ENCODE measurements around the gene OR3A1. TPM values are rescaled to one million over a fixed set of nuclear protein-coding genes. Genes with fewer than 3 reads are reported as not detected.
"Not testable (repeated sequence)": the region's sequence is repeated elsewhere in the genome, so short reads cannot be mapped to it uniquely, and the experiment has no call there.

OR3A1 gene
- total RNA-seq, 1 donor = 0.36 TPM

DNA sequence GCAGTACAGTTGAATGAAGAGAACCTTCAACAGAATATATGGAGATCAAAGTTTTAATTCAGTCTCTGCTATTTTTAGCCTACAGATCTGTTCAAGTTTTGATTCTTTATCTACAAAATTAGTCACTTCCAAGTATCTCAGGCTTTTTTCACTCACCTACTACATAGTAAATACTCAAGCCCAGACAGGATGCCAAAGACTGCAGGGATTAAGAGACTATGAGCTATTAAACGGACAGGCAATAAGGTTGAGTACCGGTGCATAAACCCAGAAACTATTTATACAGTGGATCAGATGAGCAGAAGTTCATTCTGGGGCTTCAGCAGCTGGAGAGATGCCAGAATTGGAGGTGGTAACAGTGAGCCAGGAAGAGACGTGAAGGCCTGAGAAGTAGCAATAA is 18.7 kb upstream of the OR3A1 start:
- TF ChIP-seq, protein P1, sequence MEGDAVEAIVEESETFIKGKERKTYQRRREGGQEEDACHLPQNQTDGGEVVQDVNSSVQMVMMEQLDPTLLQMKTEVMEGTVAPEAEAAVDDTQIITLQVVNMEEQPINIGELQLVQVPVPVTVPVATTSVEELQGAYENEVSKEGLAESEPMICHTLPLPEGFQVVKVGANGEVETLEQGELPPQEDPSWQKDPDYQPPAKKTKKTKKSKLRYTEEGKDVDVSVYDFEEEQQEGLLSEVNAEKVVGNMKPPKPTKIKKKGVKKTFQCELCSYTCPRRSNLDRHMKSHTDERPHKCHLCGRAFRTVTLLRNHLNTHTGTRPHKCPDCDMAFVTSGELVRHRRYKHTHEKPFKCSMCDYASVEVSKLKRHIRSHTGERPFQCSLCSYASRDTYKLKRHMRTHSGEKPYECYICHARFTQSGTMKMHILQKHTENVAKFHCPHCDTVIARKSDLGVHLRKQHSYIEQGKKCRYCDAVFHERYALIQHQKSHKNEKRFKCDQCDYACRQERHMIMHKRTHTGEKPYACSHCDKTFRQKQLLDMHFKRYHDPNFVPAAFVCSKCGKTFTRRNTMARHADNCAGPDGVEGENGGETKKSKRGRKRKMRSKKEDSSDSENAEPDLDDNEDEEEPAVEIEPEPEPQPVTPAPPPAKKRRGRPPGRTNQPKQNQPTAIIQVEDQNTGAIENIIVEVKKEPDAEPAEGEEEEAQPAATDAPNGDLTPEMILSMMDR (IDR thresholded peaks at IDR 0.05; ENCODE audit: extremely low read depth, low read depth, low read length) = no peak
- Histone ChIP-seq H3K79me2 (ENCODE audit: insufficient read depth, low read length) (no peaks in the 10 kb centered on the region), H3K4me1 (ENCODE audit: insufficient read depth, low read length) (no peaks in the 10 kb centered on the region), H3K4me2 (ENCODE audit: insufficient read depth, low read length) (no peak overlapping the region), H2AFZ (ENCODE audit: low read length) (no peak overlapping the region), H3K36me3 (ENCODE audit: insufficient read depth, low read length) (no peaks in the 10 kb centered on the region), H3K27me3 (ENCODE audit: insufficient read depth, low read length) (no peaks in the 10 kb centered on the region), H3K9me3 (ENCODE audit: low read depth, low read length) (no peaks in the 10 kb centered on the region), H4K20me1 (ENCODE audit: insufficient read depth, low read length) (no peaks in the 10 kb centered on the region), H3K27ac (ENCODE audit: low read depth, low read length) (no peak overlapping the region), H3K4me3 (ENCODE audit: insufficient read depth, low read length) (no peak overlapping the region)
- no peak for DNase-seq (ENCODE audit: insufficient read length, low spot score, missing footprints)

DNA sequence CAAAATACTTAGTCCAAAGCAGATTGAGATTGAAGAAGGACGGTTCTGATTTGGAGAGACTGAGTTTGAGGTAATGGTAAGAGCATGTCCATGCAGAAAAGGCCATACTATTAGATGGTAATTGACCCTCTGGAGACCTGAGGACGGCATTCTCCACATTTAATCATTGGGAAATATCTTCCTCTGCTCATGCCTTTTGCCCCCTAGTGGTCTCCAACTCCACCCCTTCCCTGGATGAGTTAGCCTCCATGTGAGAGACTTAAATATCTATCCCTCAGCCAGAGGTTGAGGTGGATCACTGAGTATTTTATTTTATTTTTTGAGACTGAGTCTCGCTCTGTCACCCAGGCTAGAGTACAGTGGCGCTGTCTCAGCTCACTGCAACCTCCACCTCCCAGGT is 10.4 kb upstream of the OR3A1 start:
- Histone ChIP-seq H2AFZ (ENCODE audit: low read length) (no peak overlapping the region), H3K4me2 (ENCODE audit: insufficient read depth, low read length) (no peak overlapping the region), H3K27ac (ENCODE audit: low read depth, low read length) (no peak overlapping the region), H4K20me1 (ENCODE audit: insufficient read depth, low read length) (no peaks in the 10 kb centered on the region), H3K9me3 (ENCODE audit: low read depth, low read length) (no peaks in the 10 kb centered on the region), H3K79me2 (ENCODE audit: insufficient read depth, low read length) (no peaks in the 10 kb centered on the region), H3K4me1 (ENCODE audit: insufficient read depth, low read length) (no peaks in the 10 kb centered on the region), H3K4me3 (ENCODE audit: insufficient read depth, low read length) (no peak overlapping the region), H3K36me3 (ENCODE audit: insufficient read depth, low read length) (no peaks in the 10 kb centered on the region), H3K27me3 (ENCODE audit: insufficient read depth, low read length) (no peaks in the 10 kb centered on the region)
- TF ChIP-seq, protein P1 (IDR thresholded peaks at IDR 0.05; ENCODE audit: extremely low read depth, low read depth, low read length) = no peak
- no peak for DNase-seq (ENCODE audit: insufficient read length, low spot score, missing footprints)

DNA sequence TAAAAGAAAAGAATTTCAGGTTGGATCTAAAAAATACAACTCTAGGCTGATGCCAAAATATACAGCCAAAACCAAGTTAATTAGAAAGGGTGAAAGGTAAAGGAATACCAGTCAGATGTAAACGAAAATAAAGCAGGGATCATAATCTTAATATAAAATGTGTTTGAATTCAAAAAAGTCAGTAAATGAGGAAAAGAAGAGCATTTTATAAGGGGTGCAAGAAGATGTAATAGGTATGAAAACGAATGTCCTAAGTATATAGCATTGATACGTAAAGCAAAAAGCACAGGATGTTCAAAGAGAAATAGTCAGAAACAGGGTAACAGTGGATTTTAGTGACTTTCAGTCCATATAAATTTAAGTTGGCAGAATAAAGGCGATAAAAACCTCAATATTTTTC is 2.5 kb downstream of the OR3A1 start:
- Histone ChIP-seq H3K36me3 (ENCODE audit: insufficient read depth, low read length) (no peaks in the 10 kb centered on the region), H3K4me1 (ENCODE audit: insufficient read depth, low read length) (no peaks in the 10 kb centered on the region), H3K4me2 (ENCODE audit: insufficient read depth, low read length) (no peak overlapping the region), H3K79me2 (ENCODE audit: insufficient read depth, low read length) (no peaks in the 10 kb centered on the region), H3K4me3 (ENCODE audit: insufficient read depth, low read length) (no peak overlapping the region), H3K27ac (ENCODE audit: low read depth, low read length) (no peak overlapping the region), H2AFZ (ENCODE audit: low read length) (no peak overlapping the region), H3K27me3 (ENCODE audit: insufficient read depth, low read length) (no peaks in the 10 kb centered on the region), H4K20me1 (ENCODE audit: insufficient read depth, low read length) (no peaks in the 10 kb centered on the region), H3K9me3 (ENCODE audit: low read depth, low read length) (no peaks in the 10 kb centered on the region)
- TF ChIP-seq, protein P1 (IDR thresholded peaks at IDR 0.05; ENCODE audit: extremely low read depth, low read depth, low read length) = no peak
- DNase-seq (ENCODE audit: insufficient read length, low spot score, missing footprints) = no peak

DNA sequence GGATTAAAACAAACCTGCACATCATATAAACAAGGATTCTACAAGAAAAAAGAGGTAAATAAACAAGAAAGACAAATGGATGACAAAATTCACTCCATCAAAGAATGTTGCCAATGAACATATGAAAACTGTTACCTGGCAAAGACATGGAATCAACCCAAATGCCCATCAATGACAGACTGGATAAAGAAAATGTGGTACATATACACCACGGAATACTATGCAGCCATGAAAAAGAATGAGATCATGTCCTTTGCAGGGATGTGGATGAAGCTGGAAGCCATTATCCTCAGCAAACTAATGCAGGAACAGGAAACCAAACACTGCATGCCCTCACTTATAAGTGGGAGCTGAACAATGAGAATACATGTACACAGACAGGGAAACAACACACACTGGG is 4.6 kb downstream of the OR3A1 start:
- H2AFZ ChIP-seq (ENCODE audit: low read length); H3K36me3 ChIP-seq (ENCODE audit: insufficient read depth, low read length); H3K4me3 ChIP-seq (ENCODE audit: insufficient read depth, low read length); H3K27ac ChIP-seq (ENCODE audit: low read depth, low read length); H3K9me3 ChIP-seq (ENCODE audit: low read depth, low read length); H3K4me2 ChIP-seq (ENCODE audit: insufficient read depth, low read length); H3K79me2 ChIP-seq (ENCODE audit: insufficient read depth, low read length); H4K20me1 ChIP-seq (ENCODE audit: insufficient read depth, low read length); H3K27me3 ChIP-seq (ENCODE audit: insufficient read depth, low read length); H3K4me1 ChIP-seq (ENCODE audit: insufficient read depth, low read length); DNase-seq (ENCODE audit: insufficient read length, low spot score, missing footprints): not testable (repeated sequence)

DNA sequence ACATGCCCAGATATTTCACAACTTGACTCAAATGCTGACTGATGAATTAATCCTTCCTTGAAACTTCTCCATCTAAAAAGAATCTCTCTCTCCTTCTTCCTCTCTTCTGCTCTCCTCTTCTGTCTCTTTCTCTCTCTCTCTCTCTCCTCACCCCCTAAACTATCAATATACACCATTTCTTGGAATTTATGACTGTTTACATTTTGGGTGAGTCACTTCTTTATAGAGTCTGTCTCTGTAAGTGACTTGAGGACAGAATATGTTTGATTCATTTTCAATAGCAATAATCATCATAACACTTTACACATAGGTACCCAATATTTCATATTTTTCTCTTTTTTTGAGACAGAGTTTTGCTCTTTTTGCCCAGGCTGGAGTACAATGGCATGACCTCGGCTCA is 15.3 kb downstream of the OR3A1 start:
- H3K9me3 ChIP-seq (ENCODE audit: low read depth, low read length) = no peaks in the 10 kb centered on the region

More for the DNA sequence above, 15.3 kb downstream of the OR3A1 start:
- Histone ChIP-seq H3K79me2 (ENCODE audit: insufficient read depth, low read length) (no peaks in the 10 kb centered on the region), H3K27ac (ENCODE audit: low read depth, low read length) (no peak overlapping the region), H3K27me3 (ENCODE audit: insufficient read depth, low read length) (no peaks in the 10 kb centered on the region), H3K36me3 (ENCODE audit: insufficient read depth, low read length) (no peaks in the 10 kb centered on the region), H3K4me3 (ENCODE audit: insufficient read depth, low read length) (no peak overlapping the region), H4K20me1 (ENCODE audit: insufficient read depth, low read length) (no peaks in the 10 kb centered on the region), H3K4me2 (ENCODE audit: insufficient read depth, low read length) (no peak overlapping the region), H3K4me1 (ENCODE audit: insufficient read depth, low read length) (no peaks in the 10 kb centered on the region), H2AFZ (ENCODE audit: low read length) (no peak overlapping the region)
- no peak for DNase-seq (ENCODE audit: insufficient read length, low spot score, missing footprints)
- TF ChIP-seq, protein P1 (IDR thresholded peaks at IDR 0.05; ENCODE audit: extremely low read depth, low read depth, low read length) = no peak

All from osteoblast (primary cell).